IMR-90 (cell line): ENCODE data around the gene R3HDM2. TPM values are rescaled to one million over a fixed set of nuclear protein-coding genes. Genes with fewer than 3 reads are reported as not detected.

Experiments used
- ATAC-seq: fragments of 200-7000 bp; cut with Tn5 transposase; 2 replicates; pipeline ENCODE4 v1.9.1; 2020; ENCODE audit warnings: low read depth, mild to moderate bottlenecking, moderate library complexity
- BruUV-seq: library from RNA; stranded (reverse); fragments of 400-500 nt; replicated peaks from 2 replicates; lab custom pipeline; 2021; lab: Mats Ljungman, UMichigan
- CTCF ChIA-PET: fragments of 300-600 bp; formaldehyde crosslinking; extraction: SDS; loops from one replicate; lab custom pipeline; 2021; ENCODE audit warnings: antibody characterized with exemption; lab: Yijun Ruan, JAX
- POLR2A ChIA-PET: fragments of 300-600 bp; sonication (Branson Sonifier 250); formaldehyde crosslinking; loops from one replicate; lab custom pipeline; 2022; ENCODE audit warnings: antibody characterized with exemption; ENCODE audit not compliant: unreplicated experiment; lab: Charles Lee
- DNase-seq: peaks from one replicate; pipeline ENCODE4 v3.0.0; 2013
- H2AFZ ChIP-seq: replicated peaks from 2 replicates; pipeline ENCODE3; 2013; ENCODE audit warnings: low read length, mild to moderate bottlenecking; ENCODE audit not compliant: poor library complexity
- H2AK5ac ChIP-seq: 2 replicates; pipeline ENCODE4 v1.6.1; 2013; ENCODE audit warnings: low read depth, low read length, inconsistent platforms
- H2AK9ac ChIP-seq: replicated peaks from 2 replicates; pipeline ENCODE3; 2013; ENCODE audit warnings: mild to moderate bottlenecking, low read depth, low read length, moderate library complexity; ENCODE audit not compliant: poor library complexity
- H2BK120ac ChIP-seq: 2 replicates; pipeline ENCODE4 v1.6.1; 2013; ENCODE audit warnings: low read depth, low read length, inconsistent platforms
- H2BK15ac ChIP-seq: 3 replicates; pipeline ENCODE4 v1.6.1; 2013; ENCODE audit warnings: low read depth, low read length, inconsistent platforms
- H2BK20ac ChIP-seq: 2 replicates; pipeline ENCODE4 v1.6.1; 2013; ENCODE audit warnings: low read depth, mild to moderate bottlenecking, inconsistent platforms, low read length, moderate library complexity
- H2BK5ac ChIP-seq: 2 replicates; pipeline ENCODE4 v1.6.1; 2013; ENCODE audit warnings: mild to moderate bottlenecking, low read depth, low read length, inconsistent platforms; ENCODE audit not compliant: poor library complexity, severe bottlenecking
- H3K14ac ChIP-seq: replicated peaks from 2 replicates; pipeline ENCODE4 v1.6.1; 2013; ENCODE audit warnings: low read depth, low read length, inconsistent platforms
- H3K18ac ChIP-seq: 2 replicates; pipeline ENCODE4 v1.6.1; 2013; ENCODE audit warnings: low read depth, low read length, control low read depth
- H3K23ac ChIP-seq: 2 replicates; pipeline ENCODE4 v1.6.1; 2013; ENCODE audit warnings: low read depth, low read length, inconsistent platforms
- H3K27ac ChIP-seq: 2 replicates; pipeline ENCODE4 v1.5.1; 2013; ENCODE audit warnings: mild to moderate bottlenecking, control low read depth, low read length; ENCODE audit not compliant: insufficient read depth
- H3K27me3 ChIP-seq: 2 replicates; pipeline ENCODE4 v1.6.1; 2013; ENCODE audit warnings: low read length; ENCODE audit not compliant: control insufficient read depth, insufficient read depth
- H3K36me3 ChIP-seq: 2 replicates; pipeline ENCODE4 v1.6.1; 2013; ENCODE audit warnings: low read length, mixed read lengths; ENCODE audit not compliant: control insufficient read depth, insufficient read depth
- H3K4ac ChIP-seq: 2 replicates; pipeline ENCODE4 v1.6.1; 2013; ENCODE audit warnings: low read depth, low read length, inconsistent platforms
- H3K4me1 ChIP-seq: 2 replicates; pipeline ENCODE4 v1.6.1; 2013; ENCODE audit warnings: low read length, mixed read lengths; ENCODE audit not compliant: control insufficient read depth, insufficient read depth
- H3K4me2 ChIP-seq: 2 replicates; pipeline ENCODE4 v1.6.1; 2013; ENCODE audit warnings: low read depth, mild to moderate bottlenecking, control low read depth, low read length, moderate library complexity
- H3K4me3 ChIP-seq: 2 replicates; pipeline ENCODE4 v1.5.1; 2013; ENCODE audit warnings: low read depth, mild to moderate bottlenecking, control low read depth, low read length, moderate library complexity; ENCODE audit not compliant: insufficient read depth
- H3K56ac ChIP-seq: 2 replicates; pipeline ENCODE4 v1.6.1; 2013; ENCODE audit warnings: low read length, inconsistent platforms; ENCODE audit not compliant: insufficient read depth; ENCODE audit errors: extremely low read depth
- H3K79me1 ChIP-seq, 2 experiments: 2 replicates each; pipeline ENCODE4 v1.6.1; 2013; ENCODE audit warnings: low read length in 2 of 2, inconsistent platforms in 1 of 2, low read depth in 1 of 2
- H3K9ac ChIP-seq: 2 replicates; pipeline ENCODE4 v1.6.1; 2013; ENCODE audit warnings: low read depth, low read length, control low read depth
- H3K9me1 ChIP-seq: 2 replicates; pipeline ENCODE4 v1.6.1; 2013; ENCODE audit warnings: low read length, inconsistent platforms; ENCODE audit not compliant: insufficient read depth
- H3K9me3 ChIP-seq: 2 replicates; pipeline ENCODE4 v1.6.1; 2013; ENCODE audit warnings: low read length; ENCODE audit not compliant: control insufficient read depth, insufficient read depth
- H4K20me1 ChIP-seq: 2 replicates; pipeline ENCODE4 v1.6.1; 2013; ENCODE audit warnings: low read length, inconsistent platforms; ENCODE audit not compliant: insufficient read depth
- H4K5ac ChIP-seq: 2 replicates; pipeline ENCODE4 v1.6.1; 2013; ENCODE audit warnings: mild to moderate bottlenecking, low read depth, low read length, control low read depth
- H4K8ac ChIP-seq, 2 experiments: 2 replicates each; pipeline ENCODE4 v1.6.1; 2013; ENCODE audit warnings: low read depth in 2 of 2, low read length in 2 of 2, control low read depth in 1 of 2, inconsistent platforms in 1 of 2
- H4K91ac ChIP-seq: 2 replicates; pipeline ENCODE4 v1.6.1; 2013; ENCODE audit warnings: low read depth, low read length, inconsistent platforms; ENCODE audit not compliant: insufficient read depth
- BHLHE40 ChIP-seq: fragments of 150-350 bp; IDR thresholded peaks from 2 replicates; pipeline ENCODE4 v1.6.1; 2016; ENCODE audit warnings: mild to moderate bottlenecking, low read depth, low read length
- CEBPB ChIP-seq: IDR thresholded peaks from 2 replicates; pipeline ENCODE4 v1.6.1; 2012; ENCODE audit warnings: low read depth, low read length, improper control_type of control experiment
- FOS ChIP-seq: fragments of 150-350 bp; IDR thresholded peaks from 2 replicates; pipeline ENCODE4 v1.6.1; 2016; ENCODE audit warnings: low read depth, low read length
- MAFK ChIP-seq: IDR thresholded peaks from 2 replicates; pipeline ENCODE4 v1.6.1; 2012; ENCODE audit warnings: low read depth, low read length, improper control_type of control experiment
- RCOR1 ChIP-seq: IDR thresholded peaks from 2 replicates; pipeline ENCODE4 v1.6.1; 2012; ENCODE audit warnings: mild to moderate bottlenecking, low read length, improper control_type of control experiment; ENCODE audit not compliant: insufficient replicate concordance
- RFX5 ChIP-seq: IDR thresholded peaks from 2 replicates; pipeline ENCODE4 v1.8.0; 2012; ENCODE audit warnings: low read depth, mild to moderate bottlenecking, low read length, moderate library complexity
- SMC3 ChIP-seq: fragments of 150-350 bp; IDR thresholded peaks from 2 replicates; pipeline ENCODE4 v1.6.1; 2016; ENCODE audit warnings: low read depth, mild to moderate bottlenecking, antibody characterized with exemption, low read length, moderate library complexity
- whole genome bisulfite sequencing, 2 experiments: methylation state at CpG; one replicate each; pipeline versions ENCODE4 v1.1.5 to v1.1.7; 2013; ENCODE audit warnings: missing lambda C conversion rate in 2 of 2; ENCODE audit not compliant: insufficient read length in 1 of 2; ENCODE audit errors: extremely low coverage in 2 of 2; 5-methylcytosine and 5-hydroxymethylcytosine counted together
- dilution Hi-C: fragments of 300-500 bp; cut with HindIII; formaldehyde crosslinking; loops from one replicate; pipeline ENCODE4 v1.14.3; 2018; ENCODE audit warnings: low sequenced_read_pairs; ENCODE audit not compliant: unreplicated experiment
- in situ Hi-C: fragments of 300-500 bp; cut with MboI; formaldehyde crosslinking; loops from 3 replicates; pipeline ENCODE4 v1.14.3; 2019; ENCODE audit warnings: low sequenced_read_pairs, inconsistent platforms, mixed read lengths
- intact Hi-C: fragments of 100-400 bp; cut with micrococcal nuclease; formaldehyde crosslinking; loops from 2 replicates; pipeline ENCODE4 v1.10.0; 2022
- polyA plus RNA-seq, 3 experiments: library from polyadenylated mRNA; depleted of rRNA; stranded (reverse); fragments of >200 nt; gene quantifications; 2 replicates each; pipeline ENCODE4 v1.2.3, GENCODE V29; 2012; ENCODE audit warnings: low replicate concordance in 1 of 3
- total RNA-seq: library from RNA; depleted of rRNA; stranded (reverse); fragments of >200 nt; gene quantifications from 2 replicates; pipeline ENCODE4 v1.2.3, GENCODE V29; 2012
- TF ChIP-seq, protein P1 (sequence below): fragments of 150-350 bp; IDR thresholded peaks from 2 replicates; pipeline ENCODE4 v1.6.1; 2017; ENCODE audit warnings: mild to moderate bottlenecking, antibody characterized with exemption, low read length, low read depth

R3HDM2 gene
- total and polyA plus RNA-seq, 2 of the 4 experiments (the other 2 are of a cell fraction): 7.5 to 28.4 TPM

- 2% methylated on average over 52 of the region's 102 CpGs; no CpG with 5 or more reads in 1 of the 2 experiments for WGBS, 2 experiments
- Histone ChIP-seq H2AFZ (peak within 1 kb of the TSS; percentile 82), H3K4me1 (peaks cover 7% of the 10 kb centered on the region), H2BK15ac (no peak within 1 kb of the TSS), H3K27me3 (peaks cover 61% of the 10 kb centered on the region), H3K79me1 (peaks cover 0 to 7% of the 10 kb centered on the region in 2 experiments; a peak in 1 of 4 replicates), H3K4me3 (peak within 1 kb of the TSS; percentile 73), H3K36me3 (peaks cover 26% of the 10 kb centered on the region), H3K4ac (no peak within 1 kb of the TSS; the same call in 1 of the 2 replicates), H4K8ac (no peak within 1 kb of the TSS), H4K91ac (no peak within 1 kb of the TSS), H4K20me1 (peaks cover 56% of the 10 kb centered on the region), H3K9ac (peak within 1 kb of the TSS; percentile 3; the same call in 1 of the 2 replicates), H3K56ac (no peak within 1 kb of the TSS), H3K18ac (no peak within 1 kb of the TSS), H3K9me3 (no peaks in the 10 kb centered on the region), H4K5ac (no peak within 1 kb of the TSS), H2BK20ac (no peak within 1 kb of the TSS), H3K27ac (no peak within 1 kb of the TSS; the same call in 1 of the 2 replicates), H3K4me2 (peak within 1 kb of the TSS; percentile 90), H2AK5ac (peak within 1 kb of the TSS; percentile 81), H3K23ac (peak within 1 kb of the TSS; percentile 78), H2BK5ac (no peak within 1 kb of the TSS), H2BK120ac (no peak within 1 kb of the TSS), H2AK9ac (peak within 1 kb of the TSS; percentile 91), H3K14ac (peak within 1 kb of the TSS; percentile 47; the same call in 1 of the 2 replicates), H3K9me1 (no peaks in the 10 kb centered on the region)
- DNase-seq: no peak
- dilution Hi-C loops (no loop called here), intact Hi-C loops (no loop called here), in situ Hi-C loops (no loop called here)
- BruUV-seq: no TSS peak
- ChIA-PET CTCF (interaction anchor here (1.2 to 3.5 kb wide), 2 partner anchors 23 to 26 kb away, joined by 6 to 25 read pairs; no protein-coding TSS in a partner anchor), POLR2A (interaction anchor here (0.6 kb wide), 1 partner anchor 13 kb away, joined by 5 read pairs; the partner anchor contains the start of gene SHMT2)
- ATAC-seq: peak; percentile 46
- TF ChIP-seq RFX5 (no peak), BHLHE40 (no peak), RCOR1 (no peak), SMC3 (no peak), FOS (no peak), MAFK (no peak), CEBPB (no peak)
- TF ChIP-seq, protein P1, sequence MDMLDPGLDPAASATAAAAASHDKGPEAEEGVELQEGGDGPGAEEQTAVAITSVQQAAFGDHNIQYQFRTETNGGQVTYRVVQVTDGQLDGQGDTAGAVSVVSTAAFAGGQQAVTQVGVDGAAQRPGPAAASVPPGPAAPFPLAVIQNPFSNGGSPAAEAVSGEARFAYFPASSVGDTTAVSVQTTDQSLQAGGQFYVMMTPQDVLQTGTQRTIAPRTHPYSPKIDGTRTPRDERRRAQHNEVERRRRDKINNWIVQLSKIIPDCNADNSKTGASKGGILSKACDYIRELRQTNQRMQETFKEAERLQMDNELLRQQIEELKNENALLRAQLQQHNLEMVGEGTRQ: no peak
These were observed 214.6 kb downstream of the R3HDM2 start, which contains the start of gene NXPH4 for GRCh38 chr12:57216014-57216911. NXPH4 (plus strand) TSS chr12:57216794; CDS start chr12:57216970, 176 bp downstream.
